Ascending aorta (tissue), 2 donors: ENCODE data around the gene LAMA5. TPM values are rescaled to one million over a fixed set of nuclear protein-coding genes. Genes with fewer than 3 reads are reported as not detected.

Experiments
- DNase-seq, 2 donors: peaks; one replicate each; pipeline ENCODE4 v3.0.0-alpha.2; 2019; ENCODE audit warnings: low spot score in 2 of 2
- H3K27ac ChIP-seq, 2 donors: fragments of 200-600 bp; sonication (generic); one replicate each; pipeline ENCODE4 v1.5.1; 2016 to 2017; ENCODE audit warnings: mild to moderate bottlenecking in 1 of 2
- H3K27me3 ChIP-seq: fragments of 200-600 bp; sonication (generic); one replicate; pipeline ENCODE4 v1.5.1; 2017
- H3K36me3 ChIP-seq, 2 donors: fragments of 200-600 bp; sonication (generic); one replicate each; pipeline ENCODE4 v1.5.1; 2016
- H3K4me1 ChIP-seq, 2 donors: fragments of 200-600 bp; sonication (generic); one replicate each; pipeline ENCODE4 v1.5.1; 2016 to 2017; ENCODE audit warnings: mild to moderate bottlenecking in 1 of 2
- H3K4me3 ChIP-seq, 2 donors: fragments of 200-600 bp; sonication (generic); one replicate each; pipeline ENCODE4 v1.5.1; 2016 to 2017; ENCODE audit warnings: mild to moderate bottlenecking in 1 of 2
- H3K9me3 ChIP-seq, 2 donors: fragments of 200-600 bp; sonication (generic); one replicate each; pipeline ENCODE4 v1.5.1; 2016
- intact Hi-C: fragments of 100-400 bp; cut with DNase I; formaldehyde crosslinking; loops from one replicate; pipeline ENCODE4 v1.15.1; 2023
- total RNA-seq: library from RNA; depleted of rRNA; stranded (reverse); fragments of >200 nt; gene quantifications from one replicate; pipeline ENCODE4 v1.1.0, GENCODE V29; 2016
- TF ChIP-seq, protein P1 (sequence below), 3 experiments: fragments of 200-600 bp in 2 of 3; fragments of 450-650 bp in 1 of 3; sonication (generic) in 2 of 3; IDR thresholded peaks; one replicate each; pipeline ENCODE4 v1.5.1; 2016 to 2019; ENCODE audit warnings: antibody characterized with exemption in 3 of 3, mild to moderate bottlenecking in 1 of 3, moderate library complexity in 1 of 3

Gene LAMA5
- total RNA-seq, 1 donor from 2014 or later = 469 TPM

GRCh38 chr20:62367633-62368391 lies 700 bp upstream of the LAMA5 start:
- TF ChIP-seq, protein P1, sequence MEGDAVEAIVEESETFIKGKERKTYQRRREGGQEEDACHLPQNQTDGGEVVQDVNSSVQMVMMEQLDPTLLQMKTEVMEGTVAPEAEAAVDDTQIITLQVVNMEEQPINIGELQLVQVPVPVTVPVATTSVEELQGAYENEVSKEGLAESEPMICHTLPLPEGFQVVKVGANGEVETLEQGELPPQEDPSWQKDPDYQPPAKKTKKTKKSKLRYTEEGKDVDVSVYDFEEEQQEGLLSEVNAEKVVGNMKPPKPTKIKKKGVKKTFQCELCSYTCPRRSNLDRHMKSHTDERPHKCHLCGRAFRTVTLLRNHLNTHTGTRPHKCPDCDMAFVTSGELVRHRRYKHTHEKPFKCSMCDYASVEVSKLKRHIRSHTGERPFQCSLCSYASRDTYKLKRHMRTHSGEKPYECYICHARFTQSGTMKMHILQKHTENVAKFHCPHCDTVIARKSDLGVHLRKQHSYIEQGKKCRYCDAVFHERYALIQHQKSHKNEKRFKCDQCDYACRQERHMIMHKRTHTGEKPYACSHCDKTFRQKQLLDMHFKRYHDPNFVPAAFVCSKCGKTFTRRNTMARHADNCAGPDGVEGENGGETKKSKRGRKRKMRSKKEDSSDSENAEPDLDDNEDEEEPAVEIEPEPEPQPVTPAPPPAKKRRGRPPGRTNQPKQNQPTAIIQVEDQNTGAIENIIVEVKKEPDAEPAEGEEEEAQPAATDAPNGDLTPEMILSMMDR (IDR thresholded peaks at IDR 0.05) = no peak
- peak overlapping the region; percentile 94 to 98 for H3K4me3 ChIP-seq
- DNase-seq = no peak
- intact Hi-C loops = loop anchor here (2.0 kb wide), 1 partner anchor 13 kb away; no protein-coding TSS in a partner anchor
- H3K4me1 ChIP-seq = peaks cover 42 to 77% of the 10 kb centered on the region in 2 donors
- no peaks in the 10 kb centered on the region for H3K27me3 ChIP-seq
- H3K9me3 ChIP-seq = no peaks in the 10 kb centered on the region
- peak overlapping the region; percentile 78 to 98 for H3K27ac ChIP-seq
- no peaks in the 10 kb centered on the region for H3K36me3 ChIP-seq

DNA sequence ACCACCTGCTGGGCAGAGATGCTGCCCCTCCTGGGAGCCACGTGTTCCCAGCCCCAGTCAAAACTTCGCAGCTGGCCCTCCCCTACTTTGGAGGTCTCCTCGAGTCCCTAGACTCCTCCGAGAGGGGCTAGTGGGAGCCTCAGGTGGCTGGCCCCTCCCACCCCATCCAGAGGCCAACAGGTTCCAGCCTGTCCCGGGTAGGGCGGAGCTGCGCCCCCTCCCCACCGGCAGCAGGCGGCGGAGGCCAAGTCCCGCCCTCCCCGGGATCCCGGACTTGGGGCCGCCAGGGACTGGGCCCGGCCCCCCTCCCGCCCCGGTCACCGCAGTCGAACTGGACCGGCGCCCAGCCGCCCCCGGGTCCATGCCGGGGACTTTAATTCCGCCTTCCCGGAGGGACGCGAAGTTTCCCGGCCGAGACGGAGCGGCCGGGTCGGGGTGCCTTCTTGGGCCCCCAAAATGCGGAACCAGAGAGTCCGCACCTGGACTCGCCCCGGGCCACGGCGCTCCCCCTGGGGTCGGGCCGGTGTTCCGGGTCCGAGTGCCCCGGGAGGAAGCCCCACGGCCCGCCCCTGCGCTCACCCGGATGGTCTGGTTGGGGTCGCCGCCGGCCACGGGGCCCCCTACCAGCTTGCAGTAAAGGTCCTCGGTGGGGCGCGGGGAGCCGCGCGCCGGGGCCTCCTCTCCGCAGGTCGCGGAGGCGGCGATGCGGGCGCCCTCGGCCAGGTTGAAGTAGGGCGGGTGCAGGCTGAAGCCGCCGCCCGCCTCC lies 559 bp downstream of the LAMA5 start:
- no peak for DNase-seq
- TF ChIP-seq, protein P1 (IDR thresholded peaks at IDR 0.05) = no peak
- peak overlapping the region; percentile 91 to 98 for H3K27ac ChIP-seq
- peak overlapping the region; percentile 94 to 98 for H3K4me3 ChIP-seq
- no peaks in the 10 kb centered on the region for H3K9me3 ChIP-seq
- no peaks in the 10 kb centered on the region for H3K27me3 ChIP-seq
- H3K36me3 ChIP-seq = peaks cover 0 to 5% of the 10 kb centered on the region in 2 donors
- peaks cover 48 to 76% of the 10 kb centered on the region in 2 donors for H3K4me1 ChIP-seq
- intact Hi-C loops = no loop called here

DNA sequence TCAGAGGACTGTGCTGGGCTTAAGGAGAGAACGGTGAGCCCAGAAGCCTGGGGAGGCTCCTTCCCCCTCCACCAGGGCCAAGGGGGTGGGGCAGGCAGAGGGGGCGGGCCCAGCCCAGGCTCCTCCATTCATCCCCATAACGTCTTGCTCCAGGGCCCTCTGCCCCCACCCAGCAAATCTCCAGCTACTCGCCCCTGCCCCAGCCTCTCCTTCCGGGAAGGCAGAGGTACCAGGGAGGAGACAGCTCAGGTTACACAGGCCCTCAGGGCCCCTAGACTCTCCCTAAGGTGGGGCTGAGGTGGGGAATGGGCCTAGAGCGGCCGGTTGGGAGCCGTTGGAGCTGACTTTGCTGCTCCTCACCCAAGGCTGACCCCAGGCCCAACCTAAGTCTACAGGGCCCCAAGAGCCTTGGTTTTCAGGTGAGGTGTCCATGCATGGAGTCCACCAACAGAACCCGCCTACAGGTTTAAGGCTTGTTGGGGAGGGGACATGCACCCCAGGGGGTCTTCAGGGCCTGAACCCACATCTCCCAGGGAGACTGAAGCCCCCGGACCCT lies 1.2 kb downstream of the LAMA5 start:
- Histone ChIP-seq H3K9me3 (no peaks in the 10 kb centered on the region), H3K4me1 (peaks cover 49 to 76% of the 10 kb centered on the region in 2 donors), H3K27ac (peak overlapping the region; percentile 91 to 98), H3K36me3 (peaks cover 0 to 8% of the 10 kb centered on the region in 2 donors), H3K4me3 (peak overlapping the region; percentile 94 to 98), H3K27me3 (no peaks in the 10 kb centered on the region)
- DNase-seq = no peak
- intact Hi-C loops = no loop called here
- TF ChIP-seq, protein P1 (IDR thresholded peaks at IDR 0.05) = no peak

- Histone ChIP-seq H3K9me3 (no peaks in the 10 kb centered on the region), H3K27ac (peak overlapping the region; percentile 91 to 98), H3K4me1 (peaks cover 49 to 76% of the 10 kb centered on the region in 2 donors), H3K27me3 (no peaks in the 10 kb centered on the region), H3K4me3 (peak overlapping the region; percentile 94 to 98), H3K36me3 (peaks cover 0 to 11% of the 10 kb centered on the region in 2 donors)
- TF ChIP-seq, protein P1 (IDR thresholded peaks at IDR 0.05) = no peak
- intact Hi-C loops = loop anchor here (1.0 kb wide), 1 partner anchor 9 kb away; no protein-coding TSS in a partner anchor
- DNase-seq = peak; percentile 72 to 86
Observed at GRCh38 chr20:62364911-62365736, 2.0 kb downstream of the LAMA5 start.
